ENCODE data around the gene ASCC1.

The ASCC1 gene

GRCh38 chr10:72173619-72174296, 42.3 kb downstream of the ASCC1 start:
- peaks cover 6 to 50% (median 32%) of the 10 kb centered on the region in 10 experiments; a peak in 17 of 20 replicates for H3K4me1 ChIP-seq
- no peaks in the 10 kb centered on the region for H3K9me3 ChIP-seq (replicated peaks in 1 of 11)
- H3K9ac ChIP-seq: no peak overlapping the region
- H3K27ac ChIP-seq: peak overlapping the region in 4 of 11 experiments; percentile 10 to 61 (median 40); a peak in 9 of 22 replicates
- no peak overlapping the region for H3K4me3 ChIP-seq
- no peaks in the 10 kb centered on the region; a peak in 1 of 22 replicates for H4K20me1 ChIP-seq
- no peak for TF ChIP-seq Cebpa-rat (IDR thresholded peaks at IDR 0.05)
- H3K36me3 ChIP-seq: peaks cover 6 to 49% (median 24%) of the 10 kb centered on the region in 11 experiments
- H3K27me3 ChIP-seq: no peaks in the 10 kb centered on the region
- H3K4me2 ChIP-seq: peak overlapping the region in 8 of 11 experiments; percentile 5 to 83 (median 58); a peak in 15 of 22 replicates

GRCh38 chr10:72173262-72173618, 42.8 kb downstream of the ASCC1 start:
- H3K36me3 ChIP-seq: peaks cover under 1 to 49% (median 20%) of the 10 kb centered on the region in 11 experiments; a peak in 21 of 22 replicates
- H3K27ac ChIP-seq: peak overlapping the region in 4 of 11 experiments; percentile 10 to 61 (median 40); a peak in 7 of 22 replicates
- no peaks in the 10 kb centered on the region for H3K27me3 ChIP-seq
- TF ChIP-seq Cebpa-rat (IDR thresholded peaks at IDR 0.05): no peak
- H4K20me1 ChIP-seq: no peaks in the 10 kb centered on the region; a peak in 1 of 22 replicates
- peaks cover 6 to 50% (median 32%) of the 10 kb centered on the region in 10 experiments; a peak in 17 of 20 replicates for H3K4me1 ChIP-seq
- no peak overlapping the region for H3K9ac ChIP-seq
- H3K9me3 ChIP-seq (replicated peaks in 1 of 11): no peaks in the 10 kb centered on the region
- H3K4me3 ChIP-seq: no peak overlapping the region
- H3K4me2 ChIP-seq: peak overlapping the region in 6 of 11 experiments; percentile 47 to 83 (median 66); a peak in 12 of 22 replicates

DNA sequence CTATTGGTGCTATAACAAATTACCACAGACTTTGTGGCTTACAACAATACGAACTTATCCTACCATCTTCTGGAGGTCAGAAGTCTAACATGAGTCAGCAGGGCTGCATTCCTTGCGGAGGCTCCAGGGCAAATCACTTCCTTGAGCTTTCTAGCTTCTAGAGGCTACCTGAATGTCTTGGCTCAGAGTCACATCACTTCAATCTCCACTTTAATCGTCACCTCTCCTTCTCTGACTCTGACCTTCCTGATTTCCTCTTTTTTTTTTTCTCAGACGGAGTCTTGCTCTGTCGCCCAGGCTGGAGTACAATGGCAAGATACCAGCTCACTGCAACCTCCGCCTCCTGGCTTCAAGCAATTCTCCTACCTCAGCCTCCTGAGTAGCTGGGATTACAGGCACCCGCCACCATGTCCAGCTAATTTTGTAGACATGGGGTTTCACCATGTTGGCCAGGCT, 44.9 kb downstream of the ASCC1 start:
- no peak overlapping the region for H3K27ac ChIP-seq
- no peak for TF ChIP-seq Cebpa-rat (IDR thresholded peaks at IDR 0.05)
- no peaks in the 10 kb centered on the region; a peak in 1 of 22 replicates for H4K20me1 ChIP-seq
- H3K4me1 ChIP-seq: peaks cover 6 to 46% (median 32%) of the 10 kb centered on the region in 10 experiments; a peak in 17 of 20 replicates
- no peak overlapping the region for H3K4me3 ChIP-seq
- H3K9me3 ChIP-seq (replicated peaks in 1 of 11): no peaks in the 10 kb centered on the region
- H3K9ac ChIP-seq: no peak overlapping the region
- H3K36me3 ChIP-seq: peaks cover 0 to 42% (median 17%) of the 10 kb centered on the region in 11 experiments; a peak in 16 of 22 replicates
- H3K4me2 ChIP-seq: no peak overlapping the region
- H3K27me3 ChIP-seq: no peaks in the 10 kb centered on the region

- Histone ChIP-seq H4K20me1 (no peaks in the 10 kb centered on the region; a peak in 1 of 22 replicates), H3K27ac (no peak overlapping the region), H3K36me3 (peaks cover 0 to 40% (median 17%) of the 10 kb centered on the region in 11 experiments; a peak in 16 of 22 replicates), H3K9me3 (replicated peaks in 1 of 11) (no peaks in the 10 kb centered on the region), H3K27me3 (no peaks in the 10 kb centered on the region), H3K4me2 (no peak overlapping the region), H3K4me3 (no peak overlapping the region), H3K9ac (no peak overlapping the region), H3K4me1 (peaks cover 6 to 41% (median 29%) of the 10 kb centered on the region in 10 experiments; a peak in 17 of 20 replicates)
- no peak for TF ChIP-seq Cebpa-rat (IDR thresholded peaks at IDR 0.05)
Observed at GRCh38 chr10:72170733-72171132, 45.3 kb downstream of the ASCC1 start.

GRCh38 chr10:72170263-72170662, 45.8 kb downstream of the ASCC1 start:
- Histone ChIP-seq H3K27ac (no peak overlapping the region), H3K4me2 (no peak overlapping the region), H3K36me3 (peaks cover 0 to 40% (median 17%) of the 10 kb centered on the region in 11 experiments; a peak in 16 of 22 replicates), H3K9ac (no peak overlapping the region), H3K9me3 (replicated peaks in 1 of 11) (no peaks in the 10 kb centered on the region), H3K4me1 (peaks cover 6 to 36% (median 24%) of the 10 kb centered on the region in 10 experiments; a peak in 17 of 20 replicates), H4K20me1 (no peaks in the 10 kb centered on the region; a peak in 1 of 22 replicates), H3K4me3 (no peak overlapping the region), H3K27me3 (no peaks in the 10 kb centered on the region)
- TF ChIP-seq Cebpa-rat (IDR thresholded peaks at IDR 0.05): no peak

DNA sequence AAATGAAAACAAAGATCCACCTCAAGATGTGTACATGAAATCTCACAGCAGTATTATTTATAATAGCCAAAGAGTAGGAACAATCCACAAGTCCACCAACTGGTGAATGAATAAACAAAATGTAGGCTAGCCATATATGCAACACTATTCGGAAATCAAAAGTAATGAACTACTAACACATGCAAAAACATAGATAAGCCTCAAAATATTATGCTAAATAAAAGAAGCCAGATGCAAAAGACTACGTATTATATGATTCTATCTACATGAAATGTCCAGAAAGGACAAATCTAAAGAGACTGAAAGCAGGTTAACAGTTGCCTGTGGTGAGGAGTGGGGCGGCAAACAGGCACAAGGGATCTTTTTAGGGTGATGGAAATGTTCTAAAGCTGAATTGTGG, 49.0 kb downstream of the ASCC1 start:
- Histone ChIP-seq H3K4me1 (peaks cover 0 to 22% (median 3%) of the 10 kb centered on the region in 10 experiments; a peak in 7 of 20 replicates), H3K27me3 (no peaks in the 10 kb centered on the region), H3K36me3 (peaks cover 0 to 41% (median 17%) of the 10 kb centered on the region in 11 experiments; a peak in 17 of 22 replicates), H3K27ac (no peak overlapping the region), H3K9me3 (replicated peaks in 1 of 11) (no peaks in the 10 kb centered on the region), H4K20me1 (no peaks in the 10 kb centered on the region; a peak in 1 of 22 replicates), H3K4me2 (no peak overlapping the region), H3K9ac (no peak overlapping the region), H3K4me3 (no peak overlapping the region)
- TF ChIP-seq Cebpa-rat (IDR thresholded peaks at IDR 0.05): no peak

GRCh38 chr10:72164617-72165016, 51.5 kb downstream of the ASCC1 start:
- TF ChIP-seq Cebpa-rat (IDR thresholded peaks at IDR 0.05): no peak
- Histone ChIP-seq H3K27me3 (no peaks in the 10 kb centered on the region), H3K36me3 (peaks cover 11 to 49% (median 31%) of the 10 kb centered on the region in 11 experiments), H3K9me3 (replicated peaks in 1 of 11) (no peaks in the 10 kb centered on the region), H3K9ac (no peak overlapping the region), H3K4me2 (no peak overlapping the region), H3K4me3 (no peak overlapping the region), H4K20me1 (no peaks in the 10 kb centered on the region; a peak in 1 of 22 replicates), H3K27ac (no peak overlapping the region), H3K4me1 (peaks cover 0 to 14% (median 3%) of the 10 kb centered on the region in 10 experiments; a peak in 7 of 20 replicates)

DNA sequence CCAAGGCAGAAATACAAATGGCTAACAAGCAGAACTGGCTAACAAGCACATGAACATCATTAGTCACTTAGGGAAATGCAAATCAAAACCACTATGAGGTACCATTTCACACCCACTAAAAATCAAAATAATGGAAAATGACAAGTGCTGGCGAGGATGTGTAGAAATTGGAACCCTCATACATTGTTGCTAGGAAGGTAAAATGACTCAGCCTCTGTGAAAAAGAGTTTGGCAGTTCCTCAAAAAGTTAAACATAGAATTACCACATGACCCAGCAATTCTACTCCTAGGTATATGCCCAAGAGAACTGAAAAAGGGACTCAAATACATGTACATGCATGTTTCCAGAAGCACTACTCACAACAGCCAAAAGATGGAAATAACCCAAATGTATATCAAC, 53.1 kb downstream of the ASCC1 start:
- peak overlapping the region in 4 of 11 experiments; percentile 1 to 34 (median 10); a peak in 3 of 22 replicates for H3K4me2 ChIP-seq
- H3K9me3 ChIP-seq (replicated peaks in 1 of 11): no peaks in the 10 kb centered on the region
- no peak overlapping the region for H3K9ac ChIP-seq
- H3K27me3 ChIP-seq: no peaks in the 10 kb centered on the region
- H3K36me3 ChIP-seq: peaks cover 11 to 51% (median 25%) of the 10 kb centered on the region in 11 experiments
- no peak overlapping the region for H3K4me3 ChIP-seq
- H4K20me1 ChIP-seq: no peaks in the 10 kb centered on the region
- no peak overlapping the region for H3K27ac ChIP-seq
- peaks cover 0 to 14% (median 3%) of the 10 kb centered on the region in 10 experiments; a peak in 7 of 20 replicates for H3K4me1 ChIP-seq
- TF ChIP-seq Cebpa-rat (IDR thresholded peaks at IDR 0.05): no peak

- Histone ChIP-seq H4K20me1 (no peaks in the 10 kb centered on the region), H3K27me3 (no peaks in the 10 kb centered on the region), H3K4me3 (no peak overlapping the region), H3K36me3 (peaks cover 18 to 63% (median 32%) of the 10 kb centered on the region in 11 experiments; a peak in 21 of 22 replicates), H3K4me2 (no peak overlapping the region), H3K9ac (no peak overlapping the region), H3K9me3 (replicated peaks in 1 of 11) (no peaks in the 10 kb centered on the region), H3K4me1 (peaks cover 0 to 11% (median 0%) of the 10 kb centered on the region in 10 experiments; a peak in 7 of 20 replicates), H3K27ac (no peak overlapping the region)
- no peak for TF ChIP-seq Cebpa-rat (IDR thresholded peaks at IDR 0.05)
Observed at GRCh38 chr10:72158176-72158575, 57.9 kb downstream of the ASCC1 start.

Data from BLaER1 treated with 17β-estradiol and CSF1 and Interleukin-3, amounts not matched to agents 10 nM and 100 nM (cell line).